Stimulated activated CD4-positive, alpha-beta T cell treated with anti-CD3 and anti-CD28 coated beads, Interleukin-12 subunit alpha, Interleukin-12 subunit beta, amount 100 ng/mL, for 4 hours (primary cell): ENCODE measurements around the gene CNTNAP3.
"Not testable (repeated sequence)": the region's sequence is repeated elsewhere in the genome, so short reads cannot be mapped to it uniquely, and the experiment has no call there.

Source experiments
- DNase-seq: peaks from one replicate; pipeline ENCODE4 v3.0.0-alpha.2; 2020

CNTNAP3 gene

DNA sequence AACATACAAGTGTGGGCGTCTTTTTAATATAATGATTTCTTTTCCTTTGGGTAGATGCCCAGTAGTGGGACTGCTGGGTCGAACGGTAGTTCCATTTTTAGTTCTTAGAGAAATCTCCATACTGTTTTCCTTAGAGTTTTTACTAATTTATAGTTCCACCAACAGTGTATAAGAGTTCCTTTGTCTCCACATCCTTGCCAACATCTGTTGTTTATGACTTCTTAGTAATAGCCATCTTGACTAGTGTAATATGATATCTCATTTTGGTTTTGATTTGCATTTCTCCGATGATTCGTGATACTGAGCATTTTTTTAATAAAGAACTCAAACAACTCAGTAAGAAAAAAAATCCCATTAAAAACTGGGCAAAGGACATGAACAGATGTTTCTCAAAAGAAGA is 225.0 kb downstream of the CNTNAP3 start:
- DNase-seq: not testable (repeated sequence)

DNA sequence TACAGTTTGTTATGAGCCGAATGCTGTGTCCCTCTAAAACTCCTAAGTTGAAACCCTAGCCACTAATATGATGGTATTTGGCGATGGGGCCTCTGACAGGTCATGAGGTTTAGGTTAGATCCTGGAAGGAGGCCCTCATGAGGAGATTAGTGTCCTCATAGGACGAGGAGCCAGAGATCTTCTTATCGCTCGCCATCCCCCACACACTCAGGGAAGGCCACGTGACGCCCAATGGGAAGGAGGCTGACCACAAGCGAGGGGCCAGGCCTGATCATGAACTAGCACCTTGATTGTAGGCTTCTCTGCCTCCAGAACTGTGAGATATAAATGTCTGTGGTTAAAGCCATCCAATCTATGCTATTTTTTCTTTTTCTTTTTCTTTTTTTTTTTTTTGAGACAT is 233.5 kb downstream of the CNTNAP3 start:
- not testable (repeated sequence) for DNase-seq

GRCh38 chr9:39046833-39047232 is 241.1 kb downstream of the CNTNAP3 start:
- not testable (repeated sequence) for DNase-seq

DNA sequence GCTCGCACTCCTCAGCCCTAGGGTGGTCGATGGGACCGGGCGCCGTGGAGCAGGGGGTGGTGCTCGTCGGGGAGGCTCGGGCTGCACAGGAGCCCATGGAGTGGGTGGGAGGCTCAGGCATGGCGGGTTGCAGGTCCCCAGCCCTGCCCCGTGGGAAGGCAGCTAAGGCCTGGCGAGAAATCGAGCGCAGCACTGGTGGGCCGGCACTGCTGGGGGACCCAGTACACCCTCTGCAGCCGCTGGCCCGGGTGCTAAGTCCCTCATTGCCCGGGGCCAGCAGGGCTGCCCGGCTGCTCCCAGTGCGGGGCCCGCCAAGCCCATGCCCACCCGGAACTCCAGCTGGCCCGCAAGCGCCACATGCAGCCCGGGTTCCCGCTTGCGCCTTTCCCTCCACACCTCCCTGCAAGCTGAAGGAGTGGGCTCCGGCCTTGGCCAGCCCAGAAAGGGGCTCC is 245.6 kb downstream of the CNTNAP3 start:
- not testable (repeated sequence) for DNase-seq

- not testable (repeated sequence) for DNase-seq
Observed at GRCh38 chr9:39041774-39042173, 246.2 kb downstream of the CNTNAP3 start.

DNA sequence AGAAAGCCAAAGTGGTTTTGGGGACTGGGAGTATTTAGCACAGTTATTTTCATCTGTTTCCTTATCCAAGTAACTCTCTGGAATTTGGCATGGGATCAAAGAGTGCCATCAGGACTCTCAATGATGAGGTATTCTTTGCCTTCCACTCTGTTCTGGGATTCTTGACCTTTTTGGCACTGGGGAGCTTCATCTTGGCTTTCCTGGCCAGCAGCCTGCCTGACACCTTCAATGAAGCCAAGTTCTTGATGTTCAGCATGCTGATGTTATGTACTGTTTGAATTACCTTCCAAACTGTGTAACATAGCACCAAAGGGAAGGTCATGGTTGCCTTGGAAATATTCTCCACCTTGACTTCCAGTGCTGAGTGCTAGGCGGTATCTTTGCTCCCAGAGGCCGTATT is 248.8 kb downstream of the CNTNAP3 start:
- not testable (repeated sequence) for DNase-seq

- not testable (repeated sequence) for DNase-seq
Observed at GRCh38 chr9:39038221-39038620, 249.7 kb downstream of the CNTNAP3 start.

DNA sequence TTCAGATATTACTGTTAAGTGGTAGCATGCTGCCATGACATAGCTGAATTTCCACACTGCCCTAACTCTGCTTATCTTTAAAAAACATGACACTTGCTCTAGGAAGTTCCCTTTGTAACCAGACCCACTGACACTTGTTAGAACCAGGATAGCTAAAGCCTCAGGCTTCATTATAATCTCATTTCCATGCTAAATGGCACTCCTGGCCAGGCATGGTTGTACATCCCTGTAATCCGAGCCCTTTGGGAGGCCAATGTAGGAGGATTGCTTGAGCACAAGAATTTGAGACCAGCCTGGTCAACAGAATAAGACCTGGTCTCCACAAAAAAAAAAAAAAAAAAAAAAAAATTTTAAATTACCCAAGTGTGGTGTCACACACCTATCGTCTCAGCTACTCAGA is 254.1 kb downstream of the CNTNAP3 start:
- not testable (repeated sequence) for DNase-seq

DNA sequence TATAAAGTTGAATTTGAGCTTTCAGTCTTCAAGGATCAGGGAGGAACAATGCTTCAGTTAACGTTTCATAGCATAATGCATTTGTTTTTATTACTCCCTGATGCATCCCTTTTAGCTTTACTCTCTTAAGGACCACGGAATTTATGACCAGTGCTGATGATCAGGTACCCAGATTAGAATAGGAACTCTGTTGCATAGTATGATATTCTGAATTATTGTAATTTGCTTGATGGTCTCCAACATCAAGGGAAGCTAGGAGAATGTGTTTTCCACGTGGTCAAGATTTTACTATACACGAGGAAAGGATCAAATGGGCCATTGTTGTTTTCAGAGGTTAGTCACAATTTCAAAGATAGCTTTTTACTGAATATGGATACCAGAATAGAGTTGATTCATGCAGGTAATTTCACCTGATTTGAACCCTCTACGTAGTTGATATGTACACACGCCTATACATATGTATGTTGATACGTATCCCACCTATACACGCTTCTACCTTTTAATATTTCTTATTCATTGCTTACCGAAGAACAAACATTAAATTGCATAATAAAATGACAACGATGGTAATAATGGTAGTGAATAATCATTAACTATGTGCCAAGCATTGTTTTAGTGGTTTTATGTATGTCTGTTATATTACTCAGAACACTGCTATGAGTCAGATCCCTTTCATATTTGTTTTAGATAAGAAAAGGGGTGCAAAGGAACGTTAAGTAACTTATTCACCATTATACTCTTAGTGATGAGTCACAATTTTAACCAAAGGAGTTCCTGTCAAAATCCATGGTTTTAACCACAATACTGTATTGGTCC is 257.6 kb downstream of the CNTNAP3 start:
- not testable (repeated sequence) for DNase-seq

GRCh38 chr9:39028855-39029254 is 259.1 kb downstream of the CNTNAP3 start:
- not testable (repeated sequence) for DNase-seq

- not testable (repeated sequence) for DNase-seq
Observed at GRCh38 chr9:39028168-39028567, 259.8 kb downstream of the CNTNAP3 start.

DNA sequence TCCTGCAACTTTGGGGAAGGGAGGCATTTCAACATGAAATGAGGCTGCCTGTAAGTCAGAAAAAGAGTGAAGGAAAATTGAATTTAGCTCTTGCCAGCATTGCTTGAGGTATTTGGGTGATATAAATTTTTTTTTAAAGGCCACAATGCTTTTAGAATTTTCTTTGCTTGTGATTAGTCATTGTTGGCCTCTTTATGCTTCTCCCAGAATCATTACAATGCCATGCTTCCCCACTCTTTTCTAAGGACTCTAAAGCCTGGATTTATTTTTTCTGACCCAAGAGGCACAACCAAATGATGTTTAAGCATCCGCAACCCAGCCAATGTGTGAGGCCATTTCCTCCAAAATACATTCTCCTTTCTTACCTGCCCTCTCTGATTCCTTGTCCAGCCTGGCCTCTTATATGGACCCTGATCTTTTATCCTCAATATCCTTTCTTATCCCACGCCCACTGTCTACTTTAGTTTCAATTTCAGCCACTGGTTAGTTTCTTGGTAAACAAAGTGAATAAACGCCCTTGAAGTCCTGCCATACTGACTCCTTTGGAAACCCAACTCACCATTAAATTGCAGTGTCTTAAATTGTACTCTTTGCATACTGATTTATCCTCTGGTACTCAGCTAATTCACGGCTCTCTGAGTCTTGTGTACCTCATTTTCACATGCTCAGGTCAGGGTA is 261.9 kb downstream of the CNTNAP3 start:
- DNase-seq: not testable (repeated sequence)
